ENCODE data around the gene GABRP. TPM values are rescaled to one million over a fixed set of nuclear protein-coding genes. Genes with fewer than 3 reads are reported as not detected.

GABRP gene
- total RNA-seq, 1 experiment from 2014 or later, result not detected

GRCh38 chr5:170757182-170757601 is 26.3 kb upstream of the GABRP start:
- no peak for DNase-seq (ENCODE audit: low read depth, low spot score)
- Histone ChIP-seq H3K36me3 (ENCODE audit: control insufficient read depth, insufficient read depth, low read length) (no peaks in the 10 kb centered on the region), H3K27ac (ENCODE audit: low read length) (no peak overlapping the region), H3K4me1 (ENCODE audit: control insufficient read depth, insufficient read depth, low read length) (no peaks in the 10 kb centered on the region), H3K4me3 (ENCODE audit: low read depth in 2 of 2, low read length in 2 of 2) (no peak overlapping the region), H3K9me3 (ENCODE audit: control insufficient read depth, insufficient read depth, low read depth, low read length) (no peaks in the 10 kb centered on the region), H3K27me3 (ENCODE audit: control insufficient read depth, insufficient read depth, low read length) (no peaks in the 10 kb centered on the region)
- TF ChIP-seq REST (IDR thresholded peaks at IDR 0.05; ENCODE audit: insufficient read depth in 1 of 2, low read depth in 2 of 2, low read length in 1 of 2) (no peak), CTCF (IDR thresholded peaks at IDR 0.05) (no peak), POLR2AphosphoS5 (IDR thresholded peaks at IDR 0.05; ENCODE audit: low read depth, low read length) (no peak), SIN3A (IDR thresholded peaks at IDR 0.05; ENCODE audit: borderline replicate concordance, insufficient read depth, low read depth, low read length) (no peak), TCF7L2 (IDR thresholded peaks at IDR 0.05; ENCODE audit: low read depth, low read length) (no peak)
- POLR2A ChIA-PET, result no interaction called here
- peak; percentile 53; the same call in 1 of the 2 replicates for ATAC-seq
- intact Hi-C loops (cut with micrococcal nuclease; ENCODE audit: unreplicated experiment), result no loop called here
- BruUV-seq (replicated peaks), result no TSS peak
- CTCF ChIA-PET, result no interaction called here
- in situ Hi-C loops (cut with HindIII; ENCODE audit: low pct_unique_long_range_greater_than_20kb, low sequenced_read_pairs), result no loop called here

GRCh38 chr5:170757669-170758068 is 25.9 kb upstream of the GABRP start:
- in situ Hi-C loops (cut with HindIII; ENCODE audit: low pct_unique_long_range_greater_than_20kb, low sequenced_read_pairs), result no loop called here
- DNase-seq (ENCODE audit: low read depth, low spot score), result no peak
- no peaks in the 10 kb centered on the region for H3K36me3 ChIP-seq (ENCODE audit: control insufficient read depth, insufficient read depth, low read length)
- ChIA-PET CTCF (no interaction called here), POLR2A (no interaction called here)
- no peaks in the 10 kb centered on the region for H3K4me1 ChIP-seq (ENCODE audit: control insufficient read depth, insufficient read depth, low read length)
- intact Hi-C loops (cut with micrococcal nuclease; ENCODE audit: unreplicated experiment), result no loop called here
- H3K27me3 ChIP-seq (ENCODE audit: control insufficient read depth, insufficient read depth, low read length), result no peaks in the 10 kb centered on the region
- H3K9me3 ChIP-seq (ENCODE audit: control insufficient read depth, insufficient read depth, low read depth, low read length), result no peaks in the 10 kb centered on the region
- no peak overlapping the region for H3K27ac ChIP-seq (ENCODE audit: low read length)
- ATAC-seq, result no peak
- no peak for TF ChIP-seq SIN3A (IDR thresholded peaks at IDR 0.05; ENCODE audit: borderline replicate concordance, insufficient read depth, low read depth, low read length)
- TF ChIP-seq REST (IDR thresholded peaks at IDR 0.05; ENCODE audit: insufficient read depth in 1 of 2, low read depth in 2 of 2, low read length in 1 of 2), result no peak
- no peak for TF ChIP-seq CTCF (IDR thresholded peaks at IDR 0.05)
- TF ChIP-seq POLR2AphosphoS5 (IDR thresholded peaks at IDR 0.05; ENCODE audit: low read depth, low read length), result no peak
- no peak for TF ChIP-seq TCF7L2 (IDR thresholded peaks at IDR 0.05; ENCODE audit: low read depth, low read length)
- no TSS peak for BruUV-seq (replicated peaks)
- H3K4me3 ChIP-seq (ENCODE audit: low read depth in 2 of 2, low read length in 2 of 2), result no peak overlapping the region

All from Panc1 (cell line).